ENCODE measurements around the gene SPARCL1.
A peak's percentile ranks its signal among the peaks of the same experiment; 100 is the strongest.
"Not testable (repeated sequence)": the region's sequence is repeated elsewhere in the genome, so short reads cannot be mapped to it uniquely, and the experiment has no call there.

SPARCL1 gene

DNA sequence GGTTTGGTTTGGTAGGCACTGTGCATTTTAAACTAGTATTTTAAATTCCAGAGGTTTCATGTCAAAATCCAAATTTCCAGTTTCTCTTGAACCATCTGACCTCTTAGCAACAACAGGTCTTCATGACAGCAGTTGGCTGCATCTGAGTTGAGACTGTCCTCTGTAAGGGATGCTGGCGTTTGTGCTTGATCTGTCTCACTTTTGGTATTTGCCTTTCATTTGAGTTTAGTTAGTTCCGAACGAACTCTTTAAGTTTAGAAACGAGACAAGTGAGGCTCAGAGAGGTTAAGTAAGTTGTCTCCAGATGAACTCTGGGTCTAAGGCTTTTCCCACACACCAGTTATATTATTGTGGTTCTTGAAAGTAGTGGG is 29.1 kb downstream of the SPARCL1 start:
- DNase-seq (ENCODE audit: low spot score): no peak

- DNase-seq (ENCODE audit: low spot score): no peak
Measured at GRCh38 chr4:87499403-87500091, 29.6 kb downstream of the SPARCL1 start.

GRCh38 chr4:87498446-87498900 is 30.7 kb downstream of the SPARCL1 start:
- no peak for DNase-seq (ENCODE audit: low spot score)

- no peak for DNase-seq (ENCODE audit: low spot score)
Measured at GRCh38 chr4:87497578-87497977, 31.6 kb downstream of the SPARCL1 start.

DNA sequence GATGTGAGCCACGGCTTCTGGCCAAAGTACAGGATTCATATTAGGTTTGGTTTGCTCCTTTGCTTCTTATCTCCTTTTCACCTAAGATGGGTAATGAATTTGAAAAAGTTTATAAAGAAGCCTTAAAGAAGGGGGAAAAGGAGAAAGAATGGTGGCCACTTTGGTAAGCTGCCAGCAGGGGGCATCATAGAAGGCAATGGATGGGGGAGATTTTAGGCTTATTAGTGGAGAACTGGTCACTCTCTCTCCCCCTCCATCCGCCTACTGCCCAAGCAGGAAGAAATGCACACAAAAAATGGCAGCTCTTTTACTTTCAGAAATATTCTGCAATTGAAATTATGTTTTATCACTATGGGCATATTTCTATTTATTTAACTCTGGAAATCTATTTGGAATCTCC is 32.0 kb downstream of the SPARCL1 start:
- no peak for DNase-seq (ENCODE audit: low spot score)

GRCh38 chr4:87493115-87493514 is 36.1 kb downstream of the SPARCL1 start:
- DNase-seq (ENCODE audit: low spot score): no peak

DNA sequence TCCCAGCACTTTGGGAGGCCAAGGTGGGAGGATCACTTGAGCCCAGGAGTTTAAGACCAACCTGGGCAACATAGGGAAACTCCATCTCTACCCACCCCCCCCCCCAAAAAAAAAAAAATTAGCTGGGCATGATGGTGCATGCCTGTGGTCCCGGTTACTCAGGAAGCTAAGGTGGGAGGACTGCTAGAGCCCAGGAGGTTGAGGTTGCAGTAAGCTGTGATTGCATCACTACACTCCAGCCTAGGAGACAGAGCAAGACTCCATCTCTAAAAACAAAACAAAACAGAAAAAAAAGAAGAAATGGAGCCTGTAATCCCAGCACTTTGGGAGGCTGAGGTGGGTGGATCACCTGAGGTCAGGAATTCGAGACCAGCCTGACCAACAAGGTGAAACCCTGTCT is 37.3 kb downstream of the SPARCL1 start:
- not testable (repeated sequence) for DNase-seq (ENCODE audit: low spot score)

DNA sequence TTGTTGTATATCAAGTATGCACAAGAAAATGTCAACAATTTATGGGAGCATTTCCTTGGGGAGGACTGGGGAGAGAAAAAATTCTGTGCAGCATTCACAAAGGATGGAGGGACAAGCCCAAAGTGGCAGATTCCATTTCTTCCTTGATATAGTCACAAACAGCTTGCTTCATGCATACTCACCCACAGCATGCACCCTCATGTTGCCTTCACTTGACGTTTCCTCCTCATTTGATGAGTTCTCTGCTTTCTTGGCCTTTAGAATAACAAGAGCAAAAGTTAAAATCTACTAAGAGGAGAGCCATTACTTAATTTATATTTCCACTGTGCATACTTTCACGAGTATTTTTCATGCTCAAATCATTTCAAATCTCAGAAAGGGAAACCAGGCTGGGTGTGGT is 37.7 kb downstream of the SPARCL1 start:
- DNase-seq (ENCODE audit: low spot score): no peak

DNA sequence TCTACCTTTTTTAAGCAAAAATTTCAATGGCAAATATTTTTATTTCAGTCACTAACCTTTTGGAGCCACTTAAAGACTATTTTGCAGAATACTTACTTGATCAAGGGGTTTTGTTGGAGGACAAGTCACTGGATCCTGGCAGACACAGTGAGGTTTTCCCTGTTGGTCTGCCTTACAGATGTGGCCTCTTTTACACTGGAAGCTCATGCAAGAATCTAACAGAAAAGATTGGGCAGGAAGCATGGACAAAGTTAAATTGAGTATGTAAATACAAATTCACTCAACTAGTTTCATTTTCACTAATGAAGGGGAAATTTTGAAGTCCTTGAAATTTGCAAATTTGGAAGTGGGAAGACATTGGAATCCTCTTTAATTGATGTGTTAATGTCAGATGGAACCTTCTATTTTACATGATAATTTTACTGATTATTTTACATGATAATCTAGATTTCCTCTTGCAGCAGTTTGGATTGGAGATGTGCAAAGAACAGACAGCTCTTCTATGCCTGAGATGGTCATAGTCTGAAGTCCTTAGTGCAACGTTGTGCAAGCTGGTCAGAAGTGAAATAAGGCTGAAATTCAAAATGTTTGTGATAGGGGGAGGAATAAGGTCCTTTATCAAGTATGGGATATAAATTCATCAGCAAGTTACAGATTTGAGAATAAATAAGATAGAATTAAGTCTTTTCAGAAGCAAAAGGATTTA is 38.4 kb downstream of the SPARCL1 start:
- no peak for DNase-seq (ENCODE audit: low spot score)

DNA sequence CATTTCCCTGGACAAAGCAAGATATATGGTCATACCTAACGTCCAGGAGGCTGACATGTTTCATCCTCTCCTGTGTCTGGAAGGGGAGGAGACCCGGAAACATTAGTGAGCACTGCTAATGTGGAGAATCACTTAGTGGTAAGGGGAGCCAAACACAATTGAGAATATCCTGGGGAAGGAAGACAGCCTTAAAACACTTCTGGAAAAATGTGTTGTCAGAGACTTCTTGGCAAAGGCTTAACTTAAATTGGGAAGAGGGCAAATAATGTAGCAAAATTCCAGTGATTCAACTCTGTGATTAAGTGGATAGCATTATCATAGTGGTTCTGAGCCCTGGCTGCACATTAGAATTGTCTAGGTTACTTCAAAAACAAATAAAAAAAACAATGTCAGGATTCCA is 39.5 kb downstream of the SPARCL1 start:
- DNase-seq (ENCODE audit: low spot score): no peak

- not testable (repeated sequence) for DNase-seq (ENCODE audit: low spot score)
Measured at GRCh38 chr4:87488666-87489065, 40.5 kb downstream of the SPARCL1 start.

DNA sequence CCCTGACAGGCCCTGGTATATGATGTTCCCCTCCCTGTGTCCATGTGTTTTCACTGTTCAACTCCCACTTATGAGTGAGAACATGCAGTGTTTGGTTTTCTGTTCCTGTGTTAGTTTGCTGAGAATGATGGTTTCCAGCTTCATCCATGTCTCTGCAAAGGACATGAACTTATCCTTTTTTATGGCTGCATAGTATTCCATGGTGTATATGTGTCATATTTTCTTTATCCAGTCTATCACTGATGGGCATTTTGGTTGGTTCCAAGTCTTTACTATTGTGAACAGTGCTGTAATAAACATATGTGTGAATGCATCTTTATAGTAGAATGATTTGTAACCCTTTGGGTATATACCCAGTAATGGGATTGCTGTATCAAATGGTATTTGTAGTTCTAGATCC is 45.9 kb downstream of the SPARCL1 start:
- DNase-seq (ENCODE audit: low spot score): not testable (repeated sequence)

GRCh38 chr4:87481377-87481776 is 47.8 kb downstream of the SPARCL1 start:
- no peak for DNase-seq (ENCODE audit: low spot score)

- DNase-seq (ENCODE audit: low spot score): no peak
Measured at GRCh38 chr4:87478732-87479250, 50.4 kb downstream of the SPARCL1 start.

DNA sequence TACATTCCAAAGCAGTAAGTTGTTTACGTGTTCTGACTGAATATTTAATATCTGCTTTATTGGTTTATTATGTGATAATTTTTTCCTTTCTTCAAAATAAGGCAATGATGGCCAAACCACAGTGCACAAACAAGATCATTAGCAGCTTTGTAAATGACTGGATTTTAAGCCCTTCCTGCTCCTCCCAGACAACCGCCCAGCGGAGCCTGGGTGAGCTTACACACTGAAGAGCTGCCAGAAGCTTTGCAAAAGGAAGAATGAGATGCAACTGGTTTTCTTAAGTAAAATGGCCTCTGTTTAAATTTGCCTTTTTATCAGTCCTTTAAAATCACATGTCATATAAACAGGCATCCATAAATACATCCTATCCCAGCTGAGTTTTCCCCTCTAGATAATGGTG is 52.2 kb downstream of the SPARCL1 start:
- no peak for DNase-seq (ENCODE audit: low spot score)

- no peak for DNase-seq (ENCODE audit: low spot score)
Measured at GRCh38 chr4:87469390-87469789, 59.8 kb downstream of the SPARCL1 start.

DNA sequence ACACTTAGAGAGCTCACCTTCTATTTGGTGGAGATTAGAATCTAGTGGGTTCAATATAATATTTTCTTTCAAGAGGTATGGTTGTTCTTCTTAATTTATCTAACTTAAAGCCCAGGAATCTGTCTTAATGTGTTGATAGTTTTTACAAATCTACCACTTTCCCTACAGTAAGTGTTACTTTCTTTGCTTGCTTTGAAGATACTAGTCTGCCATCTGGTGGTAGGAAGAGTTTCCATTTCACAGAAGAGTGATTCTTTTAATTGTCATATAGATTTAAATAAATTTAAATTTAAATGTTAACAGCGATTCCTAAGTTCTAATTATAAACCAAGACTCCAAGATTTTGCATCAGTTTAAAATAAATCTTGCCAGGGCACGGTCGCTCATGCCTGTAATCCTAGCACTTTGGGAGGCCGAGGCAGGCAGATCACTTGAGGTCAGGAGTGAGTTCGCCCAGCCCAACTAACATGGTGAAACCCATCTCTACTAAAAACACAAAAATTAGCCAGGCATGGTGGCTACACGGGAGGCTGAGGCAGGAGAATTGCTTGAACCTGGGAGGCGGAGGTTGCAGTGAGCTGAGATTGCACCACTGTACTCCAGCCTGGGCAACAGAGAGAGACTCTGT is 63.3 kb downstream of the SPARCL1 start:
- DNase-seq (ENCODE audit: low spot score): peak; percentile 11

DNA sequence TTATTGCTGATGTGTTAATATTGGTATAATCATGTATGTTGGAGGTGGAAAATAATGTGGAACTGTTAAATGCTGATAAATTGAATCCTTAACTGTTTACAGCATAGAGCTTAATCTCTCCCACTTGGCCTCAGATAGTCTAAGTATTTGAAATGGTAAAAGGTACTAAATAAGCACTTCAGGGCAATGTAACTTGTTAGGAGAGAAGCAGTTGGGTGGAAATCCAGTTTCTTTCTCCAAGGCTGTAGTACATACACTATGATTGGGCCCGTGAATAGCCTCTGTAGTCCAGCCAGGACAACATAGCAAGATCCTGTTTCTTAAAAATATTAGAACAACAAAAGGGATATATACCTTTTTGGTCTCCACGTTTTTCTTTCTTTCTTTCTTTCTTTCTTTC is 67.1 kb downstream of the SPARCL1 start:
- no peak for DNase-seq (ENCODE audit: low spot score)

DNA sequence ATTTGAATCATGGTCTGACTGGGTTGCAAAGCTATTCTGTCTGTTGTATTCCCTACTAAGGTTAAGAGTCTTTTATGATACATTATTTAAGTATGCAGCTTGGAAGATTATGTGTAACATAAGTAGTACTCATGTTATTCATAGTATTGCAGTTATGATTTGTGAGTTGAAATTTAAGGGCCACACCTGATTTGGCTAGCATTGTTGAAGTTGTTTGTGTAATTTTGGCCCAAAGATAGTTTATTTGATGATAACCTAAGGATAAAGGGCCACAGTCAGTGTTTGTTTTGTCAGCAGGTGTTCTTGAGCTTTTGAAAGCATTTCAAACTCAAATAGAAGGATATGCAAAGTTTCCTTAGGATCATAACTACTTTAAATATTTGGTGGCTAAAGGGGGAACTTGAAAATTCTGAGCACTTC is 67.9 kb downstream of the SPARCL1 start:
- DNase-seq (ENCODE audit: low spot score): no peak

GRCh38 chr4:87458913-87459312 is 70.3 kb downstream of the SPARCL1 start:
- DNase-seq (ENCODE audit: low spot score): no peak

GRCh38 chr4:87451537-87451936 is 77.6 kb downstream of the SPARCL1 start:
- no peak for DNase-seq (ENCODE audit: low spot score)

DNA sequence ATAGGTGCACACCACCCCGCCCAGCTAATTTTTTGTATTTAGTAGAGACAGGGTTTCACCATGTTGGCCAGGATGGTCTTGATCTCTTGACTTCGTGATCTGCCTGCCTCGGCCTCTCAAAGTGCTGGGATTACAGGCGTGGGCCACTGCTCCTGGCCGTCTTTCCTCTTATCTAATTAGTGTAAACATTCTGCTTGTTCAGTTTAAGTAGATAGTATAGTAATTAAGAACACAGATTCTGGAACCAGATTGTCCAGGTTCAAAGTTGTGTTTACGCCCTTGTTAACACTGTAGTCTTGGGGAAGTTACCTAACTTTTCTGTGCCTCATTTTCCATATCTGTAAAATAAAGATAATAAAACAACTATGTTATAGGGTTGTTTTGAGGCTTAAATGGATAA is 82.8 kb downstream of the SPARCL1 start:
- not testable (repeated sequence) for DNase-seq (ENCODE audit: low spot score)

DNA sequence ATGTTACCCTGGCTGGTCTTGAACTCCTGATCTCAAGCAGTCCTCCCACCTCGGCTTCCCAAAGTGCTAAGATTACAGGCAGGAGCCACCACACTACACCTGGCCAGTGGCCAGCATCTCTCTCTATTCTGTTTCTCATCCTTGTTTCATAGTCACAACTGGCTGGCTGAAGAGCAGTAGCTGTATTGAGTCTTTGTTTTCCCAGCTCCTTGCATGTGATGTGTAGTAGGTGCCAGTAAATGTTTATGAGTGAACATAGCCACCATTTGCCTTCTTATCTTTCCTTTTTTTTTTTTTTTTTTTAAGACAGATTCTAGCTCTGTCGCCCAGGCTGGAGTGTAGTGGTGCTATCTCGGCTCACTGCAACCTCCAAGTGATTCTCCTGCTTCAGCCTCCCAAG is 83.2 kb downstream of the SPARCL1 start:
- no peak for DNase-seq (ENCODE audit: low spot score)

Data from hepatic stellate cell (primary cell).